GM15510 (cell line): ENCODE data around the gene XPA.

Experiments used
- POLR2A ChIP-seq: IDR thresholded peaks from 3 replicates; pipeline ENCODE4 v1.6.1; 2011; ENCODE audit warnings: borderline replicate concordance; ENCODE audit not compliant: insufficient read length; ENCODE audit errors: extremely low read depth

Gene XPA

GRCh38 chr9:97675655-97676054 lies 21.5 kb downstream of the XPA start:
- no peak for TF ChIP-seq POLR2A

DNA sequence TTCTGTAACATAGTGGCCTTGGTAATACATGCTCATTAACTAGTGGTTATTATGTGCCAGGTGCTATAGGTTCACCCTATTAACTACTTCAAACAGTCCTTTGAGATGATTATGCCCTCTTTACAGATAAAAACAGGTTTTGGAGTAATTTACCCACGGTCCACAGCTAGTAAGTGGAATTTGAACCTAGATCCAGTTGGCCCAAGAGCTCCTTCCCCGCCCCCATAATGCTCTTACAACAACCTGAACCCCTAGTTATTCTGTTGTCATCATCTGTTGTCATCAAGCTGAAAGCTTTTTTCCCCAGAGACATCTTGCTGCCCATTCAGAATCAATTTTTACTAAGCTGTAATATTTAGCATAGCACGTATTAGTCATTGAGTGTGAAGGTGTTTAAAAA lies 23.2 kb downstream of the XPA start:
- TF ChIP-seq POLR2A, result no peak

DNA sequence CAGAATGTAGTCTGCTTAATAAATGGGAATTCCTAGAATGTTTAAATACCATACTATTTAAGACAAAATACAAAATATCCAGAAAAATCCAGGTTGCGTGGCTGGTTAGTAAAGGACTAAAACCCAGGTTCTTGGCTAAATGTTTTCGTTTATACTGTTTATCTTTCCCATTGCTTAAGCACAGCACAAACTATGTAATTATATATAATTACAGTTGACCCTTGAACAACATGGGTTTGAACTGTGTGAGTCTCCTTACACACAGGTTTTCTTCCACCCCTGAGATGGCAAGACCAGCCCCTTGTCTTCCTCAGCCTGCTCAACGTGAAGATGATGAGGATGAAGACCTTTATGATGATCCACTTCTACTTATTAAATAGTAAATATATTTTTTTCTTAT lies 24.7 kb downstream of the XPA start:
- no peak for TF ChIP-seq POLR2A

GRCh38 chr9:97670586-97670985 lies 26.6 kb downstream of the XPA start:
- TF ChIP-seq POLR2A, result no peak

DNA sequence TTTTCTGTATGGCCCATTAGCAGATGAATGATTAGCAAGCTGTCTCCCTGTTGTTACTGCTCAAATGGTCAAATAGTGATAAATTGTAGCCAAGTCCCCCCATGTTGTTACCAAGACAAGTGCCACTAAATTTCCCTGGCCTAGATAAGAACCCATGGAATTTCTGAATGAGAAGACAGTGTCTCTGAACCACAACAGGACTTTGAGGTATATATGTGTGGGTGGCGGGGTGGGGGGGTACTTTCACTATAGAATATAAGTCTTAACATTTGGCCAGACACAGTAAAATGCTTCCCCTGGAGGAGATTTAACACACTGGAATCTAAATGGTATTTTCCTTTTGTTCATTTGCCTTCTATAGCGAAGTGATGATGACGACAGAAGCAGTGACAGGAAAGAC lies 28.7 kb downstream of the XPA start:
- TF ChIP-seq POLR2A, result no peak

DNA sequence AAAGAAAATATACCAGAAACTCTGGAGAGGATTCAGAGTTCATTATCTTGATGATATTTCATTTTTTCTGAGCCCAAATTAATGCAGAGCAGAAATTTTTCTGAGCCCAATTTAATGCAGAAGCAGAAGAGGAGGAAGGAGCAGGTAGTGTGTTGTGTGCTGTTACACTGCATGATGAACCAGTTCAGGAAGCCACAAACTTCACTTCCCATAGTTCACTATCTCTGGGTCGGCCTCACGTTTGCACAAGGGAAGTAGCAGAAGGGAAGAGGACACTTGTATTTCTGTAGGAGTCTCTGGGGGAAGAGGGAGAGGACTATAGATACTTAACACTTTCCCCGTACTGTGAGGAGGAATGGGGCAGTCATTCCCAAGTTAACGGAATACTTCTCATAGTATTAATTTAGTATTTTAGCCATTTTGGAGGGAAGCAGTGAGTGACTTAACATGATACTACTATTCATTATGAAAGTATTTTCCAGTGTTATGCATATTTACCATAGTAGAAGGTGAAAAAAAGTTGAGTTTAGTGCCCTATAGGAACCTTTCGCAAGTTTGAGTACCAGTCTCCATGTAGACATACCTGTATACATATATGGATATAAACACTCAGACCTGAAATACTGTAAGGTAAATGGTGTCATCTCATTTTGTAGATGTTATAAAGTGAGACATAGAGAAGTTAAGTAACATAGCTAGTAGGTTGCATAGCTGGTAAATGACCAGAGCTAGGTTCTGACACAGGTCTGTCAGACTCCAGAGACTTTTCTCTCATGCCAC lies 30.0 kb downstream of the XPA start:
- TF ChIP-seq POLR2A, result no peak

GRCh38 chr9:97665742-97666141 lies 31.4 kb downstream of the XPA start:
- TF ChIP-seq POLR2A, result no peak

- no peak for TF ChIP-seq POLR2A
Measured at GRCh38 chr9:97660847-97661246, 36.3 kb downstream of the XPA start.

DNA sequence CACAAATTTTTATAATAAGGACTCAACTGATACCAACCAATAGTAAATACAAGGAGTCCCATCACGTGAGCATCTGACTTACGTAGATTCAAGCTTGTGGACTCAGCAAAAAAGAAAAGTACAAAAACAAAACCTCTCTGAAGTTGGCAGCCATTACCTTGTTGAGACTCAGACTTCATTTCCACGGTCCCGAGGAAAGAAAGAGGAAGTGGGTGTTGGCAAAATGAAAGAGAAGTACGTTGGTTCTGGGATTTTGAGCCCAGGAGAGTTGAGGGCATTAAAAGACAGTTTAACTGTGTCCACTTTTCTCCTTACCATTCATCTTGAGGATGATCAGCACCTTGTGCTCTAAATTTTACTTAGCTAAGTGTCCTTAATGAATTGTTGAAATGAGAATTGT lies 36.8 kb downstream of the XPA start:
- no peak for TF ChIP-seq POLR2A

- no peak for TF ChIP-seq POLR2A
Measured at GRCh38 chr9:97659771-97660170, 37.4 kb downstream of the XPA start.

DNA sequence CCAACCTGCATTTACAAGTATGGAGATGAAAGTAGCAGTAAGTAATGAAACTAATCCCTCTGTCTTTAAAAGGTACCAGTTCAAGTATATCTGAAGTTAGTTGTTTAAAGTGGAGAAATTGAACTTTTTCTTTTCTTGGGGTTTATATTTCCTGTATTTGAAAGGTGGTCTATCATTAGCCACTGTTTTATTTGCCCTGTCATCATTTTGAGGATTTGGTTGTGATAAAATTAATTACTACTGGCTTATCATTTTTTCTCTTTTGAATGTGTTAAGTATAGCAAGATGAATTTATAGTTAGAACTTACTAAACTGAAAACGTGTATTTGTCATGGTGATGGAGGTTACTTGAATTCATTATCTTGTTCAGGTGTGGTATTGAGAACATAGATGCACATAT lies 38.4 kb downstream of the XPA start:
- no peak for TF ChIP-seq POLR2A

DNA sequence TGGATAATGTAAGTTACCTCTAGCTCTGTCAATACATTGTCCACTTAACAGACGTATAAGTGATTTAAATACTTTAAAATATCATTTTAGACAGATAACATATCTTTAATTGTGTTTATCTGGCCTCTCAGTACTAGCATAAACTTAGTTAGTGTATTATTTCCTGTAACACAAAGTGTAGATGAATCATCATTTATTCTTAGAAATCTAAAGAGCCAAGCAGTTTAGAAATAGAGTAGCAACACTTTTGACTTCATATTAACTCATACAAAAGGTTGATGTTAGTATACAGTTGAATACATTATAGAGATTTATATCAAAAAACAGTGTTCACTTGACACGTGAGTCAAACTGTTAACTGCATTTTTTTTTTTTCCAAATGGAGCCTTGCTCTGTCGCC lies 45.5 kb downstream of the XPA start:
- TF ChIP-seq POLR2A, result no peak

GRCh38 chr9:97647996-97648395 lies 49.1 kb downstream of the XPA start:
- TF ChIP-seq POLR2A, result no peak

DNA sequence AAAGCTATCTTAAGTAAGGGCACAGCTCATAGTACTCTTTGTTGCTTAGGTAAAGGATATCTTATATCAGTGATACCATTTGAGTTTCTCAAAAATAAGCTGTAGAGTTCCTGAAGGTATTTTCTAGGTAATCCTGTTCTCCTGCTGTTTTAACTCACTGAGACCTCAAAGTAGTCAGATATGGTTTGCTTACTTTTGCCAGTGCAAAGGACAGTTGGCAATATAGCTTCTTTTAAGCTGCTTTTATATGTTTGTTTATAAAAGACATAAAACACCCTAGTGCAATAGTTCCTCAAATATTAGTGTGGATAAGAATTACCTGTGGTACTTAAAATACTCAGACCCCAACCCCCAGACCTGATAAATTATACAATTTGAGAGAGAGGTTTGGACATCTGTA lies 51.4 kb downstream of the XPA start:
- TF ChIP-seq POLR2A, result no peak

DNA sequence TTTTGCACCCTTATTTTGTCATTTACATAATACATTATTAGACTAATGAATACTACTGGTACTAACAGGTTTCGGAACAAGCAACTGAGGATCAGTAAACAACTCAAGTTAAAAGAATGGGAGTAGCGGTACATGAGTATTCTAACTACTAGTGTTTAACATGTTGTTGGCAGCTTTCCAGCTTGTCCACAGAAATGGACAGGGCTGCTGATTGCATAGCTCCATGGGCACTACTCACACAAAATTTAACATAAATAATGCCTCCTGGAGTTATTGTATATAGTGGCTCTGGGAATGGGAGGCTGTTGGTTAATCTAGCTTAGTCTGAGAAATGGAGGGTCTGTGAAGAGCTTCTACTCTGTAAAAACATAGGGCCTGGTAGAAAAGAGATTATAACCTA lies 56.8 kb downstream of the XPA start:
- TF ChIP-seq POLR2A, result no peak

- TF ChIP-seq POLR2A, result no peak
Measured at GRCh38 chr9:97638666-97639065, 58.5 kb downstream of the XPA start.

DNA sequence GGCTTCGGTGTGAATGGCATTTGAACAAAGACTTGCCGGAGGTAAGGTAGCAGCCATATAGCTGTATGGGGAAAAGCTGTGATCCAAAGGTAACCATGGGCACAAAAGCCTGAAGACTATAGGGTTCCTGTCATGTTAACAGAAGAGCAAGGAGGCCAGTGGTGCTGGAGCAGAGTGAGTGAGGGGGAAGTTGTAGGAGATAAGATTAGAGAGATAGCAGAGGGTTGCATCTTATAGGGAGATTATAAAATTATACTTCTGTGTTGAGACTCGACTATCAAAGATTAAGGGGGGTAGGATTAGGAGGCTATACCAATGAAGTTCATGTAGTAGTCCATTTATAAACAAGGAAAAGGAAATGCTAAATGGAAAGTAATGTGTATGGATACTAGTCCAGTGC lies 60.2 kb downstream of the XPA start:
- no peak for TF ChIP-seq POLR2A
